WTC11 (cell line): ENCODE measurements around the gene ZNF764. TPM values are rescaled to one million over a fixed set of nuclear protein-coding genes. Genes with fewer than 3 reads are reported as not detected.
A peak's percentile ranks its signal among the peaks of the same experiment; 100 is the strongest.
"Not testable (repeated sequence)": the region's sequence is repeated elsewhere in the genome, so short reads cannot be mapped to it uniquely, and the experiment has no call there.

Source experiments
- ATAC-seq: fragments of 200-7000 bp; cut with Tn5 transposase; 2 replicates; pipeline ENCODE4 v1.10.0; 2021; ENCODE audit warnings: mild to moderate bottlenecking, moderate library complexity
- CTCF ChIA-PET: fragments of 300-600 bp; sonication (Branson Sonifier 250); formaldehyde crosslinking; loops from one replicate; lab custom pipeline; 2021; ENCODE audit warnings: antibody characterized with exemption; lab: Charles Lee
- POLR2A ChIA-PET: fragments of 350-600 bp; sonication (Branson Sonifier 250); formaldehyde crosslinking; loops from one replicate; lab custom pipeline; 2021; ENCODE audit warnings: antibody characterized with exemption; lab: Charles Lee
- DNase-seq: peaks from one replicate; pipeline ENCODE4 v3.0.0; 2021; ENCODE audit warnings: low spot score
- H3K27ac Mint-ChIP-seq: 2 replicates; pipeline ENCODE4 v1.8.0; 2021; ENCODE audit warnings: mixed read lengths
- H3K27me3 Mint-ChIP-seq: 2 replicates; pipeline ENCODE4 v1.8.0; 2021; ENCODE audit warnings: low read depth, mild to moderate bottlenecking, moderate library complexity, mixed read lengths
- H3K36me3 Mint-ChIP-seq: 2 replicates; pipeline ENCODE4 v1.8.0; 2021; ENCODE audit warnings: mixed read lengths
- H3K4me1 Mint-ChIP-seq: 2 replicates; pipeline ENCODE4 v1.8.0; 2022; ENCODE audit warnings: mixed read lengths
- H3K4me3 Mint-ChIP-seq: 2 replicates; pipeline ENCODE4 v1.8.0; 2021; ENCODE audit warnings: mild to moderate bottlenecking, moderate library complexity, mixed read lengths
- H3K9me3 Mint-ChIP-seq: 2 replicates; pipeline ENCODE4 v1.8.0; 2021; ENCODE audit warnings: mixed read lengths
- FOXJ3 ChIP-seq: sonication (generic); formaldehyde crosslinking; IDR thresholded peaks from 2 replicates; pipeline ENCODE4 v1.9.0; 2021; ENCODE audit warnings: missing genetic modification reagents, mild to moderate bottlenecking, borderline replicate concordance
- GTF2I ChIP-seq: fragments of 250-450 bp; sonication (Bioruptor Pico); conservative IDR thresholded peaks from 2 replicates; pipeline ENCODE4 v1.4.0; 2021; ENCODE audit warnings: mild to moderate bottlenecking
- NR3C1 ChIP-seq: sonication (generic); formaldehyde crosslinking; conservative IDR thresholded peaks from 2 replicates; pipeline ENCODE4 v1.8.1; 2023; ENCODE audit warnings: low read depth, mild to moderate bottlenecking, missing genetic modification reagents
- PRRX2 ChIP-seq: fragments of 250-450 bp; sonication (Bioruptor Pico); IDR thresholded peaks from 2 replicates; pipeline ENCODE4 v1.8.0; 2021; ENCODE audit warnings: mild to moderate bottlenecking
- TEAD1 ChIP-seq: sonication (generic); formaldehyde crosslinking; IDR thresholded peaks from 2 replicates; pipeline ENCODE4 v1.8.0; 2022; ENCODE audit warnings: mild to moderate bottlenecking, missing genetic modification reagents
- TEAD4 ChIP-seq: sonication (generic); formaldehyde crosslinking; IDR thresholded peaks from 2 replicates; pipeline ENCODE4 v1.8.0; 2022; ENCODE audit warnings: mild to moderate bottlenecking, missing genetic modification reagents
- ZNF121 ChIP-seq: sonication (generic); formaldehyde crosslinking; IDR thresholded peaks from 2 replicates; pipeline ENCODE4 v1.8.0; 2023; ENCODE audit warnings: missing genetic modification reagents
- ZNF317 ChIP-seq: sonication (generic); formaldehyde crosslinking; IDR thresholded peaks from 2 replicates; pipeline ENCODE4 v1.8.1; 2023; ENCODE audit warnings: low read depth, mild to moderate bottlenecking, moderate library complexity, missing genetic modification reagents, borderline replicate concordance
- total RNA-seq: library from RNA; stranded (reverse); gene quantifications from 3 replicates; pipeline ENCODE4 v1.2.3, GENCODE V29; 2021
- TF ChIP-seq, protein P1 (sequence below): sonication (generic); formaldehyde crosslinking; conservative IDR thresholded peaks from 2 replicates; pipeline ENCODE4 v1.8.1; 2023; ENCODE audit warnings: mild to moderate bottlenecking, low read depth, missing genetic modification reagents, moderate library complexity
- TF ChIP-seq, protein P2 (sequence below): sonication (generic); formaldehyde crosslinking; IDR thresholded peaks from 2 replicates; pipeline ENCODE4 v1.8.1; 2022; ENCODE audit warnings: mild to moderate bottlenecking, missing genetic modification reagents, moderate library complexity, borderline replicate concordance
- TF ChIP-seq, protein P3 (sequence below): sonication (generic); formaldehyde crosslinking; IDR thresholded peaks from 2 replicates; pipeline ENCODE4 v1.8.1; 2023; ENCODE audit warnings: mild to moderate bottlenecking, missing genetic modification reagents, moderate library complexity
- TF ChIP-seq, protein P4 (sequence below): sonication (generic); formaldehyde crosslinking; IDR thresholded peaks from 2 replicates; pipeline ENCODE4 v1.8.1; 2022; ENCODE audit warnings: low read depth, missing genetic modification reagents, borderline replicate concordance
- TF ChIP-seq, protein P5 (sequence below): sonication (generic); formaldehyde crosslinking; conservative IDR thresholded peaks from 2 replicates; pipeline ENCODE4 v1.8.1; 2022; ENCODE audit warnings: mild to moderate bottlenecking, missing genetic modification reagents

The ZNF764 gene
- total RNA-seq, 1 experiment from 2014 or later, result 10.4 TPM

DNA sequence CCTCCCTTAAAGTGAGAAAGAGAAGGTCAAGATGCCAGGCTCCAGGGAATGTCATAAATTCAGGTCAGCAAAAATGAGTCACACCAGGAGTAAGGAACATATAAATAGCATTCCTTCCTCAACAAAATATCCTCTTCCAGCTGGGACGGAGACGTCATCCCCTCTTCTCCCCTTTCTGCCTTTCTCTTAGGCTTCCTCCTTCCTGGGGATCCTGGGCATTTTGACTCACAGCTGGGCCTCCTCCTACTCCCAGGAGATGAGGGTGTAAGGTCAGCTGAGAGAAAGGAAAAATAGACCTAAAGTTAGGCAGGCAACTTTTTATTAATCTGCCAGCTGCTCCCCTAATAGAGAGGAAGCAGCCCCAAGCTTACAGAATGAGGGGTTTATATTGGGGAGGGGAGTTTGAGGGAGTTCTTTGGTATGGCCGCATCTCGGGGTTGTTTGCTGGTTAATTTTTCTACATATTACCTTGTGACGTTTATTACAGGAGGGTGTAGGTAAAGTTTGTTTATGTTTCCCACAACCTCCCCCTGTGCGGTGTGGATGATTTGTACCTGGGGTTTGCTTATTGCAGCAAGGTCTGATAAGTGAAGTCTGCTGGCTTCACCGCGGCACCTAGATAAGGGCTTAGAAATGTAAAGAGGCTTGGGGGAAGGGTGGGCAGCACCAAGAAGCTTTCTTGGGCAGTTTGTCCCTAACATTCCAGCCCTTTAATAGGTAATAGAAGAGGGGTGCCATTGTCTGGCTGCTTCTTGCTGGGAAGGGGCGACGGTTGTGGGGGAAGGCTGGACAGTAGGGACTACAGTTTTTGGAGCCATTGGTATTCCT is 16.5 kb downstream of the ZNF764 start:
- no peak for TF ChIP-seq NR3C1 (CRISPR knock-in tag)
- TF ChIP-seq, protein P1, sequence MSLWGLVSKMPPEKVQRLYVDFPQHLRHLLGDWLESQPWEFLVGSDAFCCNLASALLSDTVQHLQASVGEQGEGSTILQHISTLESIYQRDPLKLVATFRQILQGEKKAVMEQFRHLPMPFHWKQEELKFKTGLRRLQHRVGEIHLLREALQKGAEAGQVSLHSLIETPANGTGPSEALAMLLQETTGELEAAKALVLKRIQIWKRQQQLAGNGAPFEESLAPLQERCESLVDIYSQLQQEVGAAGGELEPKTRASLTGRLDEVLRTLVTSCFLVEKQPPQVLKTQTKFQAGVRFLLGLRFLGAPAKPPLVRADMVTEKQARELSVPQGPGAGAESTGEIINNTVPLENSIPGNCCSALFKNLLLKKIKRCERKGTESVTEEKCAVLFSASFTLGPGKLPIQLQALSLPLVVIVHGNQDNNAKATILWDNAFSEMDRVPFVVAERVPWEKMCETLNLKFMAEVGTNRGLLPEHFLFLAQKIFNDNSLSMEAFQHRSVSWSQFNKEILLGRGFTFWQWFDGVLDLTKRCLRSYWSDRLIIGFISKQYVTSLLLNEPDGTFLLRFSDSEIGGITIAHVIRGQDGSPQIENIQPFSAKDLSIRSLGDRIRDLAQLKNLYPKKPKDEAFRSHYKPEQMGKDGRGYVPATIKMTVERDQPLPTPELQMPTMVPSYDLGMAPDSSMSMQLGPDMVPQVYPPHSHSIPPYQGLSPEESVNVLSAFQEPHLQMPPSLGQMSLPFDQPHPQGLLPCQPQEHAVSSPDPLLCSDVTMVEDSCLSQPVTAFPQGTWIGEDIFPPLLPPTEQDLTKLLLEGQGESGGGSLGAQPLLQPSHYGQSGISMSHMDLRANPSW (CRISPR knock-in tag), result no peak
- TF ChIP-seq, protein P2, sequence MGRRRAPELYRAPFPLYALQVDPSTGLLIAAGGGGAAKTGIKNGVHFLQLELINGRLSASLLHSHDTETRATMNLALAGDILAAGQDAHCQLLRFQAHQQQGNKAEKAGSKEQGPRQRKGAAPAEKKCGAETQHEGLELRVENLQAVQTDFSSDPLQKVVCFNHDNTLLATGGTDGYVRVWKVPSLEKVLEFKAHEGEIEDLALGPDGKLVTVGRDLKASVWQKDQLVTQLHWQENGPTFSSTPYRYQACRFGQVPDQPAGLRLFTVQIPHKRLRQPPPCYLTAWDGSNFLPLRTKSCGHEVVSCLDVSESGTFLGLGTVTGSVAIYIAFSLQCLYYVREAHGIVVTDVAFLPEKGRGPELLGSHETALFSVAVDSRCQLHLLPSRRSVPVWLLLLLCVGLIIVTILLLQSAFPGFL (CRISPR knock-in tag), result no peak
- TF ChIP-seq, protein P3, sequence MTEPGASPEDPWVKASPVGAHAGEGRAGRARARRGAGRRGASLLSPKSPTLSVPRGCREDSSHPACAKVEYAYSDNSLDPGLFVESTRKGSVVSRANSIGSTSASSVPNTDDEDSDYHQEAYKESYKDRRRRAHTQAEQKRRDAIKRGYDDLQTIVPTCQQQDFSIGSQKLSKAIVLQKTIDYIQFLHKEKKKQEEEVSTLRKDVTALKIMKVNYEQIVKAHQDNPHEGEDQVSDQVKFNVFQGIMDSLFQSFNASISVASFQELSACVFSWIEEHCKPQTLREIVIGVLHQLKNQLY, result no peak
- no peak for TF ChIP-seq TEAD4 (CRISPR knock-in tag)
- TF ChIP-seq, protein P4, sequence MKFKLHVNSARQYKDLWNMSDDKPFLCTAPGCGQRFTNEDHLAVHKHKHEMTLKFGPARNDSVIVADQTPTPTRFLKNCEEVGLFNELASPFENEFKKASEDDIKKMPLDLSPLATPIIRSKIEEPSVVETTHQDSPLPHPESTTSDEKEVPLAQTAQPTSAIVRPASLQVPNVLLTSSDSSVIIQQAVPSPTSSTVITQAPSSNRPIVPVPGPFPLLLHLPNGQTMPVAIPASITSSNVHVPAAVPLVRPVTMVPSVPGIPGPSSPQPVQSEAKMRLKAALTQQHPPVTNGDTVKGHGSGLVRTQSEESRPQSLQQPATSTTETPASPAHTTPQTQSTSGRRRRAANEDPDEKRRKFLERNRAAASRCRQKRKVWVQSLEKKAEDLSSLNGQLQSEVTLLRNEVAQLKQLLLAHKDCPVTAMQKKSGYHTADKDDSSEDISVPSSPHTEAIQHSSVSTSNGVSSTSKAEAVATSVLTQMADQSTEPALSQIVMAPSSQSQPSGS (CRISPR knock-in tag), result no peak
- no peak for TF ChIP-seq ZNF317 (CRISPR knock-in tag)
- TF ChIP-seq TEAD1 (CRISPR knock-in tag), result no peak
- TF ChIP-seq PRRX2 (CRISPR knock-in tag), result no peak
- no peak for TF ChIP-seq GTF2I (CRISPR knock-in tag)
- TF ChIP-seq ZNF121 (CRISPR knock-in tag), result no peak
- TF ChIP-seq, protein P5, sequence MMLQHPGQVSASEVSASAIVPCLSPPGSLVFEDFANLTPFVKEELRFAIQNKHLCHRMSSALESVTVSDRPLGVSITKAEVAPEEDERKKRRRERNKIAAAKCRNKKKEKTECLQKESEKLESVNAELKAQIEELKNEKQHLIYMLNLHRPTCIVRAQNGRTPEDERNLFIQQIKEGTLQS, result no peak
- TF ChIP-seq FOXJ3 (CRISPR knock-in tag), result no peak
- H3K27me3 Mint-ChIP-seq, result no peaks in the 10 kb centered on the region
- H3K9me3 Mint-ChIP-seq, result no peaks in the 10 kb centered on the region
- H3K4me1 Mint-ChIP-seq, result peaks cover 10% of the 10 kb centered on the region
- DNase-seq (no peak), ATAC-seq (peak; percentile 52)
- no peak overlapping the region for H3K27ac Mint-ChIP-seq
- POLR2A ChIA-PET, result interaction anchor here (1.2 kb wide), 1 partner anchor 16 kb away, joined by 5 read pairs; no protein-coding TSS in a partner anchor
- H3K36me3 Mint-ChIP-seq, result peaks cover 7% of the 10 kb centered on the region
- CTCF ChIA-PET, result interaction anchor here (1.1 to 2.0 kb wide), 7 partner anchors 15 to 112 kb away, joined by 3 to 12 read pairs (median 5); partner anchors contain the start of genes DCTPP1, ZNF688 and ZNF764
- H3K4me3 Mint-ChIP-seq, result no peak overlapping the region

DNA sequence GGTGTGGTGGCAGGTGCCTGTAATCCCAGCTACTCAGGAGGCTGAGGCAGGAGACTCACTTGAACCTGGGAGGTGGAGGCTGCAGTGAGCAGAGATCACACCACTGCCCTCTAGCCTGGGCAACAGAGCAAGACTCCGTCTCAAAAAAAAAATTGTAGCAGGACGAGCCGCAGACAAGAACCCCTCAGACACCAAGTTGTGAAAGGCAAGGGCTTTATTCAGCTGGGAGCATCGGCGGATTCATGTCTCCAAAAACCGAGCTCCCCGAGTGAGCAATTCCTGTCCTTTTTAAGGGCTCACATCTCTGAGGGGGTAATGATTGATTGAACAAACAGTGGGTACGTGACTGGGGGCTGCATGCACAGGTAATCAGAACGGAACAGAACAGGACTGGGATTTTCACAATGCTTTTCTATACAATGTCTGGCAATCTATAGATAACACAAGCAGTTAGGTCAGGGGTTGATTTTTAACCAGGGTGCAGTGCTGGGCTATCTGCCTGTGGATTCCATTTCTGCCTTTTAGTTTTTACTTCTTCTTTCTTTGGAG is 17.2 kb downstream of the ZNF764 start:
- H3K27me3 Mint-ChIP-seq, H3K27ac Mint-ChIP-seq, ATAC-seq, DNase-seq, H3K4me3 Mint-ChIP-seq, H3K9me3 Mint-ChIP-seq, H3K36me3 Mint-ChIP-seq: not testable (repeated sequence)
- POLR2A ChIA-PET, result interaction anchor here (1.2 kb wide), 1 partner anchor 16 kb away, joined by 5 read pairs; no protein-coding TSS in a partner anchor
- CTCF ChIA-PET, result interaction anchor here (0.6 to 2.0 kb wide), 6 partner anchors 16 to 75 kb away, joined by 3 to 12 read pairs (median 5); partner anchors contain the start of genes ZNF688 and ZNF764
- peak; percentile 85 for TF ChIP-seq ZNF121 (CRISPR knock-in tag)
- H3K4me1 Mint-ChIP-seq, result peaks cover 18% of the 10 kb centered on the region

DNA sequence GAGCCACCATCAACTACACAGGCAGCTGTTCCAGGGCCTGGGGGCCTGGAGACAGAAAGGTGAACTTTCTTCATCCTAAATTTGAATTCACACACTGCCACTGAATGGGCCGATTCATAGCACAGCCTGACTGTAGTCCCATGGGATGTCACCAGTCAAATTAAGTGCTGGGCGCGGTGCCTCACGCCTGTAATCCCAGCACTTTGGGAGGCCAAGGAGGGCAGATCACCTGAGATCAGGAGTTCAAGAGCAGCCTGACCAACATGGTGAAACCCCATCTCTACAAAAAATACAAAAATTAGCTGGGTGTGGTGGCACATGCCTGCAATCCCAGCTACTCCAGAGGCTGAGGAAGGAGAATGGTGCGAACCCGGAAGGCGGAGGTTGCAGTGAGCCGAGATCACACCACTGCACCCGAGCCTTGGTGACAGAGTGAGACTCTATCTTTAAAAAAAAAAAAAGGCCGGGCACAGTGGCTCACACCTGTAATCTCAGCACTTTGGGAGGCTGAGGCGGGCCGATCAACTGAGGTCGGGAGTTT is 18.1 kb downstream of the ZNF764 start:
- H3K27me3 Mint-ChIP-seq, DNase-seq, H3K9me3 Mint-ChIP-seq, CTCF ChIA-PET, H3K27ac Mint-ChIP-seq, H3K4me3 Mint-ChIP-seq, ATAC-seq, POLR2A ChIA-PET, H3K36me3 Mint-ChIP-seq: not testable (repeated sequence)
- peaks cover 22% of the 10 kb centered on the region for H3K4me1 Mint-ChIP-seq
